Mucosa of descending colon (tissue), 3 donors: ENCODE data around the gene MSL3. TPM values are rescaled to one million over a fixed set of nuclear protein-coding genes. Genes with fewer than 3 reads are reported as not detected.

Experiments used
- ATAC-seq: fragments of 200-7000 bp; cut with Tn5 transposase; one replicate; pipeline ENCODE4 v1.9.1; 2020; ENCODE audit warnings: mild to moderate bottlenecking, moderate library complexity
- DNase-seq, 3 donors: peaks; one replicate each; pipeline ENCODE4 v3.0.0-alpha.2; 2020
- H3K36me3 ChIP-seq: fragments of 200-600 bp; one replicate; pipeline ENCODE4 v1.8.0; 2021; ENCODE audit warnings: low read depth, mild to moderate bottlenecking
- H3K4me1 ChIP-seq: fragments of 200-600 bp; one replicate; pipeline ENCODE4 v1.8.0; 2021; ENCODE audit warnings: low read depth, mild to moderate bottlenecking
- H3K4me3 ChIP-seq: fragments of 200-600 bp; one replicate; pipeline ENCODE4 v1.8.0; 2021; ENCODE audit warnings: mild to moderate bottlenecking
- H3K9me3 ChIP-seq: fragments of 200-600 bp; one replicate; pipeline ENCODE4 v1.8.0; 2021; ENCODE audit warnings: mild to moderate bottlenecking
- intact Hi-C, 2 donors: fragments of 100-400 bp; cut with DNase I in 1 of 2; cut with micrococcal nuclease in 1 of 2; formaldehyde crosslinking; loops; one replicate each; pipeline versions ENCODE4 v1.11.0 to v1.11.1; 2022; cut with DNase I, micrococcal nuclease
- total RNA-seq, 3 donors: library from RNA; stranded (reverse); fragmentation: NEBNext Ultra II Directional in 2 of 3; extraction: Animal tissue kit (Norgen Biotek cat#: 25700) in 2 of 3; gene quantifications; one replicate each; pipeline versions ENCODE4 v1.2.1 to v1.2.4, GENCODE V29; 2021 to 2023
- TF ChIP-seq, protein P1 (sequence below): fragments of 200-600 bp; IDR thresholded peaks from one replicate; pipeline ENCODE4 v1.8.0; 2022; ENCODE audit warnings: antibody characterized with exemption, mild to moderate bottlenecking
- donor health status: DM: no; HTN: no; CAD: no; lungs with moderate emphysema.
- donor health status: DM: no; HTN: no; CAD: no.
- donor health status: DM: no; HTN: yes; CAD: no.

Gene MSL3
- total RNA-seq, 3 donors from 2014 or later: 17.2 to 25.3 (median 19.5) TPM

DNA sequence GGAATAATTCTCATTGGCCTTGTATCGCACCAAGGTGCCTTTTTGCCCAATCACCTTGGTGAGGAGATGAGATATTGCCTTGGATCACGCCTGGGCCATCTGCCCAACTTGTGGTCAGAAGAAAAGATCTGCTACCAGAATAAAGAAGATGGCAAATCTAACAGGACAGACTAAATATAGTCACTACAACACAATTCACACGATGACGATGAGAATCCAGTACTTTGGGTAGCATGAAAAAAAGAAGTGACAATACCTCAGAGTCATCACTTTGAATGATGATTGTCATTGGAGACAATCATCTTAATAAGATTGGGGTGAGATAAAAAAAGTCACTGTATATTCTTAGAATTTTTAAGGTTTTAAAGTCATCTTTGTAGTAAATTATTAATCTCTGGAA, 7.3 kb upstream of the MSL3 start:
- no peaks in the 10 kb centered on the region for H3K9me3 ChIP-seq
- intact Hi-C loops: no loop called here
- no peaks in the 10 kb centered on the region for H3K36me3 ChIP-seq
- ATAC-seq: no peak
- no peak overlapping the region for H3K4me3 ChIP-seq
- DNase-seq: no peak
- TF ChIP-seq, protein P1, sequence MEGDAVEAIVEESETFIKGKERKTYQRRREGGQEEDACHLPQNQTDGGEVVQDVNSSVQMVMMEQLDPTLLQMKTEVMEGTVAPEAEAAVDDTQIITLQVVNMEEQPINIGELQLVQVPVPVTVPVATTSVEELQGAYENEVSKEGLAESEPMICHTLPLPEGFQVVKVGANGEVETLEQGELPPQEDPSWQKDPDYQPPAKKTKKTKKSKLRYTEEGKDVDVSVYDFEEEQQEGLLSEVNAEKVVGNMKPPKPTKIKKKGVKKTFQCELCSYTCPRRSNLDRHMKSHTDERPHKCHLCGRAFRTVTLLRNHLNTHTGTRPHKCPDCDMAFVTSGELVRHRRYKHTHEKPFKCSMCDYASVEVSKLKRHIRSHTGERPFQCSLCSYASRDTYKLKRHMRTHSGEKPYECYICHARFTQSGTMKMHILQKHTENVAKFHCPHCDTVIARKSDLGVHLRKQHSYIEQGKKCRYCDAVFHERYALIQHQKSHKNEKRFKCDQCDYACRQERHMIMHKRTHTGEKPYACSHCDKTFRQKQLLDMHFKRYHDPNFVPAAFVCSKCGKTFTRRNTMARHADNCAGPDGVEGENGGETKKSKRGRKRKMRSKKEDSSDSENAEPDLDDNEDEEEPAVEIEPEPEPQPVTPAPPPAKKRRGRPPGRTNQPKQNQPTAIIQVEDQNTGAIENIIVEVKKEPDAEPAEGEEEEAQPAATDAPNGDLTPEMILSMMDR: no peak
- no peaks in the 10 kb centered on the region for H3K4me1 ChIP-seq

DNA sequence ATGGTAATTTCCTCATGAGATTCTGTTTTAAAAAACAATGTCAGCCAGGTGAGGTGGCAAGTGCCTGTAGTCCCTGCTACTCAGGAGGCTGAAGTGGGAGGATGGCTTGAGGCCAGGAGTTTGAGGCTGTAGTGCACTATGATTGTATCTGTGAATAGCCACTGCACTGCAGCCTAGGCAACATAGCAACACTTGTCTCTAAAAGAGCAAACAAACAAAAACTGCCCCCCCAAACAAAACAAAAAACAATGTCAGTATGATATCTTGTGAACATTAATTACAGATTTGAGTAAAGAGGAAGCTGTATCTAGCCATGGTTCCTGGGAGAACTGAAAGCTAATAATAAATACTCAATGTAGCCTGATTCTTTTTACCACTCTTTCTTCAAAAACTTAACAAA, 6.8 kb upstream of the MSL3 start:
- TF ChIP-seq, protein P1: no peak
- intact Hi-C loops: no loop called here
- H3K4me1 ChIP-seq: no peaks in the 10 kb centered on the region
- H3K9me3 ChIP-seq: no peaks in the 10 kb centered on the region
- no peaks in the 10 kb centered on the region for H3K36me3 ChIP-seq
- DNase-seq (no peak), ATAC-seq (no peak)
- no peak overlapping the region for H3K4me3 ChIP-seq

DNA sequence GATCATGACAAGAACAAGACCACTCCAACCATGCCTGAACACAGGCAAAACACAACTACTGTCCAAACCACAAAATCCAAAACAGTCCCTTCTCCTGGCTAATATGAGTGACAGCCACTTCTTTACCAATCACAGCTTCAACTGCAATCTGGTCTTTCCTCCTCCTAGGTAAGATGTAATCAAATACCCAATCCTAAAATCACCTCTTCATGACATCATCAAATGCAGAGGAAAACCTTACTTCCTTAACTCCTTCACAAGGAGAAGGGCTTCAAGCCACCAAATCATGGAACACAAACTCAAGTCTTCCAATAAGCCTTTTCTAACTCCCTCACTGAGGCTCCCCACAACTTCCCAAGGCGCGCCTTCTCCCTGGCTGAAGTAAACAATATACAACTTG, 4.4 kb upstream of the MSL3 start:
- intact Hi-C loops: no loop called here
- Histone ChIP-seq H3K4me1 (no peaks in the 10 kb centered on the region), H3K9me3 (no peaks in the 10 kb centered on the region), H3K4me3 (no peak overlapping the region), H3K36me3 (no peaks in the 10 kb centered on the region)
- DNase-seq (no peak), ATAC-seq (no peak)
- TF ChIP-seq, protein P1: no peak

DNA sequence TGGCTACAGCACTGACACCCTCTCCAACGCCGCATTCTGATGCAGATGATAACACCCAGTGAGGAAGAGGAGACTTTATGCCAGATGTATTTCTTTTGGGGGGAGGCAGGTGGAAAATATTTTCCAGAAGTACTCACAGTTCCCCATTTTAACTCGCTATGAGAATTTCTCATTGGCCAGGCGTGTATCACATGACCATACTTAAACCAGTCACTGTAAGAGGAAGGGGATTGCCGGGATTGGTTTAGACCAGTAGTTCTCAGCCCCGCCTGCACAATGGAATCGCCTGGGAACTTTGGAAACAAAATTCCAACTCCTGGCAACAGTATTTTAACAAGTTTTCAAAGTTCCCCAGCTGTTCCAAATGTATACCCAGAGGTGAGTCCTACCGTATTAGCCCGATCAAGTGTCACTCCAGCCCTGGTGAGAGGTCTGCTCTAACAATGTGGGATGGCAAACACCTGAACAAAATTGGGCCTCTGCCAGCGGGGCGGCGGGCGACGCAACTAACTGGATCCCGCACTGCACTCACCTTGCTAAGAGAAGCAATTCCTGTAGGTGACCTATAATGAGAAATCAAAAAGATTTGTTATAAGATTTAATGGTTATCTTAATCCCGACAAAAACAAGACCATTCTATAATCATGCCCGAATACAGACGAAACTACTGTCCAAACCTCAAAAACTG, 2.9 kb upstream of the MSL3 start:
- DNase-seq (no peak), ATAC-seq (no peak)
- TF ChIP-seq, protein P1: no peak
- Histone ChIP-seq H3K4me3 (no peak overlapping the region), H3K4me1 (peaks cover 2% of the 10 kb centered on the region), H3K9me3 (no peaks in the 10 kb centered on the region), H3K36me3 (no peaks in the 10 kb centered on the region)
- intact Hi-C loops: no loop called here

DNA sequence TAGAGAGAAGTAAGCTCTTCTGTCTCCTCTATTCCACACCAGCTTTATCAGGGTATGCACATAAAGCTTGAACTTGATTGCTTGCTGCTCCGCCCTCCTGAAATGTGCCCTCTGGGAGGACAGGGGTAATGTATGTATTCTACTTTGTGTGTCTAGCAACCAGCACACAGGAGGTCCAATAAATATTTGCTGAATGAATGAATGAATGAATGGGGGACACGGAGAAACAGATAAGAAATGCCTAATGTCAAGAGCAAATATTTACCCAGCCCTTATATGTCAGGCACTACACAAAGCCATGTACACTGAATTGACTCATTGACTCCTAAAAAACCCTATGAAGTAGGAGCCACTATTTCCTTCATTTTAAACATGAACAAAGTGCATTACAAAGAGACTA, 2.3 kb upstream of the MSL3 start:
- H3K4me3 ChIP-seq: no peak overlapping the region
- intact Hi-C loops: no loop called here
- ATAC-seq (no peak), DNase-seq (no peak)
- TF ChIP-seq, protein P1: no peak
- peaks cover 6% of the 10 kb centered on the region for H3K4me1 ChIP-seq
- no peaks in the 10 kb centered on the region for H3K9me3 ChIP-seq
- no peaks in the 10 kb centered on the region for H3K36me3 ChIP-seq
